Small intestine (tissue), 7 donors: ENCODE results near the gene PET100. TPM values are rescaled to one million over a fixed set of nuclear protein-coding genes. Genes with fewer than 3 reads are reported as not detected.
A peak's percentile ranks its signal among the peaks of the same experiment; 100 is the strongest.

ENCODE experiments used
- DNase-seq, 2 donors: peaks; one replicate each; pipeline versions ENCODE4 v3.0.0 to v3.0.0-alpha.2; 2013
- FAIRE-seq: peaks from 2 replicates; lab custom pipeline; 2012; peaks lifted over from hg19 to GRCh38; lab: Jason Lieb, UNC
- H3K27ac ChIP-seq, 3 donors: one replicate each; pipeline ENCODE4 v1.5.1; 2013; ENCODE audit warnings: low read length in 2 of 3, mild to moderate bottlenecking in 2 of 3, control low read depth in 1 of 3, inconsistent platforms in 1 of 3, low read depth in 1 of 3, moderate library complexity in 1 of 3
- H3K27me3 ChIP-seq, 3 donors: one replicate each; pipeline ENCODE4 v1.6.1; 2013; ENCODE audit warnings: low read length in 3 of 3, inconsistent platforms in 1 of 3; ENCODE audit not compliant: control insufficient read depth in 3 of 3, insufficient read depth in 3 of 3
- H3K36me3 ChIP-seq, 3 donors: one replicate each; pipeline ENCODE4 v1.6.1; 2013; ENCODE audit warnings: low read length in 3 of 3, inconsistent platforms in 1 of 3, low read depth in 1 of 3, mild to moderate bottlenecking in 1 of 3, moderate library complexity in 1 of 3; ENCODE audit not compliant: control insufficient read depth in 3 of 3, insufficient read depth in 2 of 3
- H3K4me1 ChIP-seq, 3 donors: one replicate each; pipeline ENCODE4 v1.6.1; 2013; ENCODE audit warnings: low read length in 2 of 3, inconsistent platforms in 1 of 3, low read depth in 1 of 3, mild to moderate bottlenecking in 1 of 3, moderate library complexity in 1 of 3; ENCODE audit not compliant: control insufficient read depth in 3 of 3, insufficient read depth in 2 of 3
- H3K4me3 ChIP-seq, 3 donors: one replicate each; pipeline ENCODE4 v1.5.1; 2013; ENCODE audit warnings: low read length in 3 of 3, control low read depth in 1 of 3, inconsistent platforms in 1 of 3, low read depth in 1 of 3, mild to moderate bottlenecking in 1 of 3, moderate library complexity in 1 of 3
- H3K9me3 ChIP-seq, 2 donors: one replicate each; pipeline ENCODE4 v1.6.1; 2013; ENCODE audit warnings: low read depth in 1 of 2, low read length in 1 of 2; ENCODE audit not compliant: control insufficient read depth in 2 of 2, insufficient read depth in 1 of 2
- WGBS, 3 donors: extraction: QIAGEN DNeasy Blood & Tissue Kit; methylation state at CpG; one replicate each; pipeline ENCODE4 v1.1.7; 2013; 5-methylcytosine and 5-hydroxymethylcytosine counted together
- polyA plus RNA-seq, 4 donors: library from polyadenylated mRNA; stranded (reverse) in 3 of 4; unstranded in 1 of 4; fragments of 200-250 nt in 3 of 4; fragments of 120-200 nt in 1 of 4; gene quantifications; one replicate each; pipeline versions ENCODE4 v1.2.1 to v1.2.3, GENCODE V29; 2013
- donor health status: healthy with polysubstance abuse.
- donor health status: control.
- donor health status: control.
- donor health status: Bipolar disorder and iron deficiency.
- donor health status: healthy.

The PET100 gene
- polyA plus RNA-seq, 4 donors: 43.7 to 149 (median 104) TPM

GRCh38 chr19:7646426-7646700, 16.8 kb downstream of the PET100 start:
- FAIRE-seq: no peak
- 83 to 92% (median 86%) methylated on average over 8 of the region's 8 CpGs for WGBS, 3 donors
- H3K4me1 ChIP-seq: no peaks in the 10 kb centered on the region

GRCh38 chr19:7647156-7647555, 17.6 kb downstream of the PET100 start:
- 92 to 93% (median 93%) methylated on average over 21 to 26 of the region's 26 CpGs for WGBS, 3 donors
- H3K27me3 ChIP-seq: peaks cover 0 to 7% (median 0%) of the 10 kb centered on the region in 3 donors
- H3K4me3 ChIP-seq: no peak overlapping the region
- H3K27ac ChIP-seq: no peak overlapping the region
- no peaks in the 10 kb centered on the region for H3K9me3 ChIP-seq
- no peaks in the 10 kb centered on the region for H3K4me1 ChIP-seq
- DNase-seq (no peak), FAIRE-seq (no peak)
- H3K36me3 ChIP-seq: peaks cover 4 to 55% (median 12%) of the 10 kb centered on the region in 3 donors

More at GRCh38 chr19:7646426-7646700, 16.8 kb downstream of the PET100 start:
- no peak for DNase-seq
- Histone ChIP-seq H3K27ac (no peak overlapping the region), H3K36me3 (peaks cover 6 to 63% (median 12%) of the 10 kb centered on the region in 3 donors), H3K27me3 (peaks cover 0 to 6% (median 0%) of the 10 kb centered on the region in 3 donors), H3K9me3 (no peaks in the 10 kb centered on the region), H3K4me3 (no peak overlapping the region)

- no peak for FAIRE-seq
- Histone ChIP-seq H3K9me3 (no peaks in the 10 kb centered on the region), H3K27ac (no peak overlapping the region), H3K4me1 (no peaks in the 10 kb centered on the region), H3K36me3 (peaks cover 4 to 42% (median 12%) of the 10 kb centered on the region in 3 donors), H3K4me3 (no peak overlapping the region), H3K27me3 (peaks cover 0 to 7% (median 0%) of the 10 kb centered on the region in 3 donors)
- 73 to 84% (median 78%) methylated on average over 15 of the region's 15 CpGs for WGBS, 3 donors
- DNase-seq: no peak
Observed at GRCh38 chr19:7648265-7649014, 18.8 kb downstream of the PET100 start.

- H3K27ac ChIP-seq: no peak overlapping the region
- no peak overlapping the region for H3K4me3 ChIP-seq
- WGBS, 3 donors: 11 to 47% (median 40%) methylated on average over 1 to 2 of the region's 2 CpGs
- no peak for FAIRE-seq
- no peak for DNase-seq
- H3K9me3 ChIP-seq: no peaks in the 10 kb centered on the region
- H3K27me3 ChIP-seq: peaks cover 0 to 7% (median 0%) of the 10 kb centered on the region in 3 donors
- H3K36me3 ChIP-seq: peaks cover 4 to 31% (median 12%) of the 10 kb centered on the region in 3 donors
- no peaks in the 10 kb centered on the region for H3K4me1 ChIP-seq
Observed at GRCh38 chr19:7650148-7650547, 20.6 kb downstream of the PET100 start.

GRCh38 chr19:7652061-7652641, 22.6 kb downstream of the PET100 start:
- no peak for FAIRE-seq
- Histone ChIP-seq H3K4me1 (no peaks in the 10 kb centered on the region), H3K27ac (peak overlapping the region in 1 of 3 donors; percentile 67), H3K27me3 (peaks cover 0 to 7% (median 0%) of the 10 kb centered on the region in 3 donors), H3K4me3 (no peak overlapping the region), H3K9me3 (no peaks in the 10 kb centered on the region), H3K36me3 (peaks cover 0 to 11% (median 3%) of the 10 kb centered on the region in 3 donors)
- DNase-seq: peak; percentile 80 to 90
- WGBS, 3 donors: 4 to 5% (median 4%) methylated on average over 28 of the region's 28 CpGs

DNA sequence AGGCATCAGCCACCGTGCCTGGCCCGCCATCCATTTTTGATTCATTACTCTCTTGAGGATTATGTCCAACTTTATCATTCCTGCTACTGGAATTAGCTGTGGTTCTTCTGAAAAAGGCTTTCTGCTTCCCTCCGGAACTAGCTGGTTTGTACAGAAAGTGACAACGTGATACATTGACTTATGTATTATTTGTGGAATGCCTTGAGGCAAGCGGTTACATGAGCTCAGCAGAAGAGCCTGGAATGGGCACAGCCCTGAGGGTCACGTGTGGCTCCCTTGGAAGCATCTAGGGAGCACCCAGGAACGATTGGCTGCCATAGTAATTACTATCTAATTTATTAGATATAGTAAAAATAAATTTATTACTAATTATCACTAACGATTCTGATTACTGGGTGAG, 24.8 kb downstream of the PET100 start:
- FAIRE-seq: no peak
- Histone ChIP-seq H3K4me3 (no peak overlapping the region), H3K36me3 (no peaks in the 10 kb centered on the region), H3K27ac (no peak overlapping the region), H3K4me1 (no peaks in the 10 kb centered on the region), H3K27me3 (peaks cover 0 to 13% (median 0%) of the 10 kb centered on the region in 3 donors), H3K9me3 (no peaks in the 10 kb centered on the region)
- WGBS, 3 donors: 58 to 69% (median 63%) methylated on average over 8 of the region's 8 CpGs
- DNase-seq: no peak

GRCh38 chr19:7655581-7655980, 26.0 kb downstream of the PET100 start:
- 67 to 78% (median 72%) methylated on average over 8 of the region's 8 CpGs for WGBS, 3 donors
- H3K27me3 ChIP-seq: peaks cover 0 to 11% (median 0%) of the 10 kb centered on the region in 3 donors
- no peaks in the 10 kb centered on the region for H3K36me3 ChIP-seq
- no peaks in the 10 kb centered on the region for H3K4me1 ChIP-seq
- no peaks in the 10 kb centered on the region for H3K9me3 ChIP-seq
- DNase-seq (no peak), FAIRE-seq (no peak)
- H3K4me3 ChIP-seq: no peak overlapping the region
- no peak overlapping the region for H3K27ac ChIP-seq

GRCh38 chr19:7657131-7657751, 27.6 kb downstream of the PET100 start:
- H3K27ac ChIP-seq: peak overlapping the region in 1 of 3 donors; percentile 7
- DNase-seq: no peak

More at GRCh38 chr19:7657131-7657751, 27.6 kb downstream of the PET100 start:
- H3K27me3 ChIP-seq: peaks cover 0 to 9% (median 0%) of the 10 kb centered on the region in 3 donors
- H3K9me3 ChIP-seq: no peaks in the 10 kb centered on the region
- no peak for FAIRE-seq
- H3K36me3 ChIP-seq: no peaks in the 10 kb centered on the region
- H3K4me1 ChIP-seq: no peaks in the 10 kb centered on the region
- 18 to 42% (median 32%) methylated on average over 14 of the region's 14 CpGs for WGBS, 3 donors
- no peak overlapping the region for H3K4me3 ChIP-seq
